ENCODE measurements around the gene GABBR2.

DNA sequence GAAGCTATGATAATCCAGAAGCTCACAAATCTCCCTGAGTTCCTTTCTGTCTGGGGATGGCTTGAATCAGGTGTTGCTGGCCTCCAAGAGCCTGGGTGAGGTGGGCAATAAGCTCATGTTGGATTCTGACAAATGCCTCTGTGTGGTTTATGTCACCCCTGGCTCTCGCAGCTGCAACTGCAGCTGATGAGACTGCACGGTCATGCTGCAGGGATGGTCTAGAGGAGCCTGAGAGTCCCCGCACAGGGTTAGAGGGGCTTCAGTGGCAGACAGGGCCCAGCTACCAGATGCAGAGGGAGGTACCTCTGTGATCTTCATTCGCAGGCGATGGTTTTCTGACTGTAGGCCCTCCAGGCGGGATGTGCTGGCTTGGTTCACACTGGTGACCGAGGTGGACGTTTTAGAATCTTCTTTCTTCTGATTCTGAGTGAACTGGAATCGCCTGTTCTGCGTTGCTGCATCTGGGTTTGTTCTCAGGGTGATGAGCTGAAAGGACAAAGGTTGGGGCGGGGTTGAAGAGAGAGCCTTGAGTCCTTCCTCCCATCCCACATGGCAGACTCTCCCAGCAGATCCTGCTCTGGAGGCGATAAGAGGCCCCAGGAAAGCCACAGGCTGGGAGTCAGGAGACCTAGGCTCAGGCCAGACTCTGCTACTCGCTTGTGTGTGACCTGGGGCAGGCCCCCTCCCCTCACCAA is 405.6 kb downstream of the GABBR2 start:
- TF ChIP-seq, protein P1, sequence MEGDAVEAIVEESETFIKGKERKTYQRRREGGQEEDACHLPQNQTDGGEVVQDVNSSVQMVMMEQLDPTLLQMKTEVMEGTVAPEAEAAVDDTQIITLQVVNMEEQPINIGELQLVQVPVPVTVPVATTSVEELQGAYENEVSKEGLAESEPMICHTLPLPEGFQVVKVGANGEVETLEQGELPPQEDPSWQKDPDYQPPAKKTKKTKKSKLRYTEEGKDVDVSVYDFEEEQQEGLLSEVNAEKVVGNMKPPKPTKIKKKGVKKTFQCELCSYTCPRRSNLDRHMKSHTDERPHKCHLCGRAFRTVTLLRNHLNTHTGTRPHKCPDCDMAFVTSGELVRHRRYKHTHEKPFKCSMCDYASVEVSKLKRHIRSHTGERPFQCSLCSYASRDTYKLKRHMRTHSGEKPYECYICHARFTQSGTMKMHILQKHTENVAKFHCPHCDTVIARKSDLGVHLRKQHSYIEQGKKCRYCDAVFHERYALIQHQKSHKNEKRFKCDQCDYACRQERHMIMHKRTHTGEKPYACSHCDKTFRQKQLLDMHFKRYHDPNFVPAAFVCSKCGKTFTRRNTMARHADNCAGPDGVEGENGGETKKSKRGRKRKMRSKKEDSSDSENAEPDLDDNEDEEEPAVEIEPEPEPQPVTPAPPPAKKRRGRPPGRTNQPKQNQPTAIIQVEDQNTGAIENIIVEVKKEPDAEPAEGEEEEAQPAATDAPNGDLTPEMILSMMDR (IDR thresholded peaks at IDR 0.05): no peak
- TF ChIP-seq POLR2A (IDR thresholded peaks at IDR 0.05): no peak

Data from adrenal gland (tissue), 5 donors.